HG03097 (cell line): ENCODE results near the gene DYNC1I1.

Experiments
- ATAC-seq: cut with Tn5 transposase; IDR thresholded peaks from one replicate; pipeline ENCODE4 v1.9.1; 2021; ENCODE audit not compliant: unreplicated experiment, low FRiP score

Gene DYNC1I1

DNA sequence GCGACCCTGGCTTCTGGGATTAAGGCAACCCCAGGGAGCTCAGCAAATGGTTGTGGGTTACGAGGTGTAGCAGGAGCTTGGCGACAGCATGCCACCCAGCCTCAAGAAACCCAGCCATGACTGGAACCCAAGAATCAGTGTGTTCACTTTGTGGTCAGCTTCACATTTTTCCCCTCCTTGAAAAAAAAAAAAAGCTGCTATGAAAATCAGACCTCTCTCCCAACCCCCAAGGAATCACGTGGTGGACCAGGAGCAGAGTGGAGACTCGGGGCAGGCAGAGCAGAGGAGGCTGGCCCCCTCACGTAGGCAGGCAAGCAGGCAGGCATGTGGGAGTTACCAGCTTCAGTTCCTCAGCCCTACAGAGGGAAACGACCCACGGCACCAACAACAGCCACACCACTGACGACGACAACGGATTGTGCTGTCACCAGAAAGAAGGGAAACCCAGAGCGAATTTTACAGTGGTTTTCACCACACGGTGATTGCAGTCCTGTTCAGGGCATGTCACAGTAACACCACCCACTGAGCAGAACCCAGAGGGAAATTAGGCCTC, 346.2 kb downstream of the DYNC1I1 start:
- no peak for ATAC-seq

DNA sequence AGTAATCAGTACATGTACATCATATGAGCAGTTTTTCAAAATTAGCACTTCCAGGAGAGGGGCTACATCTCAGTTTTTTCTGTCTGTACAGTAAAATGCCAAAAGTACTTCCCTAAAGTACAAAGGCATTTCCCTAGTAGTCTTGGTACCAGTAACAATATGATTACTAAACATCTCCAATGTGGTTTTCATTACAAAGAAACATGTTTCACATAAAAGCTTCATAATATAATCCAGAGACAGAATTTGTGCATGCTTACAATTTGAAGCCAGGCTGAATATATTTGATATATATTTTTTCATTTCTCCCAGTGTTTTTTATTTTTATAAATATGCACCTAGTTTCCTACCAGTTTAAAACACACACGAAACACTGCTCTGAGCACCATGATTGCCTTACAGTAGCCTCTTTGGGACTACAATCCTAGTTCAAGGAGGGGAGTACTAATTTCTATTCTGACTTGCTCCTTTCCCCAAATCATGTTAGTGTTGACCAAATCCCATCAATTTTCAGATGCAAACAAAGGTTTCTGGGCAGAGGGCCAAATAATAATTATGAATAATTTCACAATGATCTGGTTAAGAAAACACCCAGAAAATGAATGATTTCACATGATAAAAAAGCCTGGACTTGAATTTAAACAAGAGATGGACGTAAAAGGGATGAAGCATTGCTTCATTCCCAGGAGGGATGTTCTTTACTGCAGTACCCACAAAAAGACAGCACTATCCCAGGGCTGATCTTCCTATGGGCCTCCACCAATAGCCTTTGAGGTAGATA, 348.3 kb downstream of the DYNC1I1 start:
- ATAC-seq = no peak

DNA sequence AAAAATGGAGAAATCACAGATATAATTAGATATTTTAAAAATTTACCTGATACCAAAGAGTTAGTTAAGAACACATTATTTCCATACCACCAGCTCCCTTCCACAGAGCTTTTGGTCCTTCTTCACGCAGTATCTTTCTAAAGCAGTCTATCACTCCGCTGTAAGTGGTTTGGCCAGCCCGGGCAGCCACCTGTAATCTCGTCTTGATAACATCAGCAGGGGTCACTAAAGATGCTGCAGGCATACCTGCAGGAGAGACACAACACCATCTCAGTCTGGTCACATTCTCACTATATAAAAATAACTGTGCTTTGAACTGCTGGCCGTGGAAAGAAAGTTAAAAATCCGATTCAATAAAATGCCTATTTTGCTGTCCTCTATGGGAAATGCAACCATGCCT, 349.4 kb downstream of the DYNC1I1 start:
- ATAC-seq = no peak

DNA sequence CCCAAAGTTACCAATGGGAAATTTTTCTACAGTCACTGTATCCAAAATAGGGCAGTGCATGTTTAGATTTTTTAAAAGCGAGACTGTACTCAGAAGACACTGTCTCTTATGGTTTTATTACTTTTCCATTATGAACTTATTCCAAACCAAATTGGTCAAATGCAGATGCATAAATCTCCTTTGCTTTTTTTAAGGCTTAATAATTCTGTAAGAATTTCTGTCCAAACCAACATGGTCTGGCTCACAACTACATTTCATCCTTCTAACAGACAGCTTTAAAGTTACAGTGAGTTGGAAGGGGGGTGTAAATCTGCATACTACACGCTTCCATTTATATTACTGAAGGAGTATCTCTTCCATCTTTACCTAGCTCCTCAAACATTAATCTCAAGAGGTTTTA, 350.4 kb downstream of the DYNC1I1 start:
- no peak for ATAC-seq

DNA sequence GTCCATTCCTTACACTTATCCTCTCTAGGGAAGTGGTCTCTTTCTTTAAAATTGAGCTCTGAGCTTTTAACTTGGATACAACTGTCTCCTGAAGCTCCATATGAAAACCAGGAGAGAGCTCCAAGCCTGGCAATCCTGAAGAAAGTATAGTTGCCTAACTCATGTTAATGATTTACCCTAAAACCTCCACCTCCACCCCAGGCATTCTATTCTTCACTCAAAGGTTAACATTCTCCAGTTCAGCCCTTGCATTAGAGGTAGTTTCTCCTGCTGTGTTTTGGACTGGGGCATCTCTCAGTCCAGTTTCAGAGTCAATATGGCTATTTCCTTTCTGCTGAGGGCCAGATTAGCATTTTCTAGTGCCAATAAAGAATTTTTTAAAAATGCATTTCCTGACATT, 354.0 kb downstream of the DYNC1I1 start:
- ATAC-seq = no peak

DNA sequence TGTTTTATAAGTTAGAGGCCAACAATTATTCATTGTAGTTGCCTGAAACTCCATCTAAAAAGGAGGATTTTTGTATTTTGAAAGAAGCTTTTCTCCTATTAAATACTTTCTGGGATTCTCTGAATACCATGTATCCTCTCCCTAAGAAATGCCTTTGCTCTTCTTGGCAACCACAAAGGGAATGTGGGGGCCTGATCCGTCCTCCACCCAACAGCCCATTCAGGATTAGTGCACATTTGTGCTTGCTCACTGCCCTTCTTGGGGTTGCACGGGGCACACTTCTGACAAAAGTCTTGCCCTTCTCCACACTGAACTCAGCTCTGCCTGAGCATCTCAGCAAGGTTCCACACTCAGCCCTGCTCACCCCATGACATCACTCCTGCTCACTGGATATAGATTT, 355.4 kb downstream of the DYNC1I1 start:
- ATAC-seq = no peak

DNA sequence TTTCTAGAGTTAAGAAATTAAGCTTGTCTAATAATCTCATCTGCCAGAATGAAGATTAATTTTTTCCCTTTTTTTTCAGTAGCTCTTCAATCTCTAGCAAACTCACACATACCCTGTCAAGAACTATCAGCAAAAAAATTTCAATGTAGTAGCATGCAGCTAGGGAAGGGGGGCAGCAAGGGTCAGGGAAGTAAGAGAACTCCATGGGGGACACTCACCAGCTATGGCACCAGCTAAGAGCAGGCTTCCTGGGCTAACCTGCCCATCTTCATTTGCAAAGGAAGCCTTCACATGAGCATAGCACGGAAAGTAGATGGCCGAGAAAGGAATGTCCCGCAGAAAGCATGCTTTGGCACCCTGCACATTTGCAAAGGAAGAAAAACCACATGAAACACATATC, 359.2 kb downstream of the DYNC1I1 start:
- no peak for ATAC-seq

DNA sequence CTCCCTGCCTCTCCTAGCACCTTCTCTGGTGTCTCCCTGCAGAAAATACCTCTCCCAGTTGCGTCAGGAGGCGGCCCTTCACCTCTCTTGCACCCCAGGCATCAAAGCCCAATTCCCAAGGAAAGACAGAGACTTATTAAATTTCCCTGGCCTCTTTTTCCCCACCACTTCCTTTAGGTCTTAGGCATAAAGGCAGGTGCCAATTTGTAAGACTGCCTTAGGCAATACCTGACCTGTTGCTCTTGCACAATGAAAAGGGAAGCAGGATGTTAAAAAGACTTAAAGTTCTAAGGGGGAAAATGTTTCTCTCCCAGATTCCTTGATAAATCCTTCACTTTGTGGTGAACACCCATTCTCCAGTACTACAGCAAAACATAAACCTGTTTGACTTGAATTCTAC, 362.9 kb downstream of the DYNC1I1 start:
- no peak for ATAC-seq

DNA sequence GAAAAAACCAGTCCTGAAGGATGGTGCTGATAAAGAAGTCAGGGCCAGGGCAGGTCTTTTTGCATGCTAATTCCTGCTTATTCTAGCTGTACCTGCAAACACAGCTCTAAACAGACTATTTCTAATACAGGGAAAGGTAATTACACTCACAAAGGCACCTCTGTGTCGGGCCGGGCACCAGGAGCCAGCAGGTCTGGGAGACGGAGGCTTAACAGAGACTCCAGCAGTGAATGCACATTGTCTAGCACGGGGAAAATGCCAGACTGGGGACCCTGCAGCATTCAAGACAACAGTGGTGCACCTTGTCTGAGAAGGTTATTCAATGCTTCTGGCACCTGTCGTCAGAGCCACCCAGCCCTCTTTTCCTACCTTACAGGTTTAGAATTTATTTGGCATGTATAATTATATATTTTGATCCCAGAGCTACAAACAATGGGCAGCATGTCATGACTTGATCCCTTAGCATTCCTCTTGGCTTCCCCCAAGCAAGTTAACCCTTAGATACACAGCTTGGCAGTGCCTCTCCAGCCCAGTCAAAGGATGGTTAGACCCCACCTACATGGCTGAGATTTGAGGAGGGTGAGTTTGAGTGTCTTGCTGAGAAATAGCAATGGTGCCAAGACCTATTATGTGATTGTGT, 364.4 kb downstream of the DYNC1I1 start:
- no peak for ATAC-seq

DNA sequence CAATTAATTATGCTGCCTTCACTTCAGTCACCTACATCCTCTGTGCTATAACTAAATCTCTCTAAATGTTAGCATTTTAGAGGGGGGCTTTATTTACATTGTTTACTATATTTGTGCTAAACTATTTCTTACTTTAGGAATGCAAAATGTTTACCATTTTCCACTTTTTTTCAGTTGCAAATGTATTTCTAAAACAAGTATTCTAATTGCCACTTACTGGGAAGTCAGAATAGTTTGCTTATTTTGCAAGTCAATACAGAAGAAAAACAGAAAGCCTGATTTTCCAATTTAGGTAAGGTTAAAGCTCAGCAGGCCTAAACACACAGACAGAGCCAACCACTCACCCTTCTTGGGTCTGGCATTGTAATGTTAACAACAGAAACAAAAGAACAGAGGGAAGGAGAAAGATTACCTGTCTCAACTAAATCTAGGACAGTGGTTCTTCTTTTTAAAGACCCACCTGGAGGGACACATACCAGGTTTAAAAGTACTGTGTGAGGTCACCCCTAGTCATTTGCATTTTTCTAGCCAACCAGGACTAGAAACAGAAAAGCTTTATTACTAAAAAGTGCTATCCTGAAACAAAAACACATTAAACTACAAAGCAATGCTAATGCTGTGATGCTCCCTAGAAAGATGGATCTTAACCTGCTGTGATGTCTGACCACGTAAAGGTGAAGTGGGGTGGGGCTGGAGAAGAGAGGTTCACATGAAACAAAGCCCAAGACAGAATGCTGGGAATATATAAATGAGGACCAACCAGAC, 371.3 kb downstream of the DYNC1I1 start:
- ATAC-seq = no peak

DNA sequence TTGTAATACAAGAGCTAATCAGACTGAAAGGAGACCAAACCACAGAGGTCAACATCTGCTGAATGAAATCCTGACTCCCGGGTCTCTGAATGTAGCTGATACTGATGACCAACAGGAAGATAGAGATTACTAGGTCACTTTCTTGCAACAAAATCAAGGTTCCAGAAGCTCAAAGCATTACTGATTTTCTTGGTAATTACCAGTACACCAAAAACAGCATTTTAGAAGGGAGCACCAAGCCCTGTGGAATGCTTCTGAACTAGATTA, 371.8 kb downstream of the DYNC1I1 start:
- no peak for ATAC-seq
